Endodermal cell (in vitro differentiated cells): ENCODE data around the gene ALG1. TPM values are rescaled to one million over a fixed set of nuclear protein-coding genes. Genes with fewer than 3 reads are reported as not detected.
"Not testable (repeated sequence)": the region's sequence is repeated elsewhere in the genome, so short reads cannot be mapped to it uniquely, and the experiment has no call there.

Experiments used
- DNase-seq: peaks from one replicate; pipeline ENCODE4 v3.0.0-alpha.2; 2017
- H3K27ac ChIP-seq: 2 replicates; pipeline ENCODE4 v1.5.1; 2013; ENCODE audit warnings: mild to moderate bottlenecking, low read depth, low read length, moderate library complexity
- H3K27me3 ChIP-seq: 2 replicates; pipeline ENCODE4 v1.6.1; 2013; ENCODE audit warnings: mild to moderate bottlenecking, low read length, moderate library complexity; ENCODE audit not compliant: insufficient read depth, control insufficient read depth, poor library complexity, severe bottlenecking
- H3K36me3 ChIP-seq: 2 replicates; pipeline ENCODE4 v1.7.0; 2013; ENCODE audit warnings: mild to moderate bottlenecking, low read length, moderate library complexity; ENCODE audit not compliant: control insufficient read depth, insufficient read depth
- H3K4me1 ChIP-seq: one replicate; pipeline ENCODE4 v1.7.0; 2013; ENCODE audit warnings: low read length; ENCODE audit not compliant: control insufficient read depth, insufficient read depth
- H3K4me3 ChIP-seq: 2 replicates; pipeline ENCODE4 v1.5.1; 2013; ENCODE audit warnings: mild to moderate bottlenecking, low read length, moderate library complexity
- H3K9ac ChIP-seq: 2 replicates; pipeline ENCODE4 v1.6.1; 2013; ENCODE audit warnings: mild to moderate bottlenecking, low read length, moderate library complexity; ENCODE audit not compliant: poor library complexity, severe bottlenecking; ENCODE audit errors: extremely low read depth
- H3K9me3 ChIP-seq: 2 replicates; pipeline ENCODE4 v1.6.1; 2013; ENCODE audit warnings: mild to moderate bottlenecking, low read length, moderate library complexity; ENCODE audit not compliant: control insufficient read depth
- H3K27ac Mint-ChIP-seq: 2 replicates; pipeline ENCODE4 v1.8.0; 2020; ENCODE audit warnings: mixed read lengths
- H3K27me3 Mint-ChIP-seq: 2 replicates; pipeline ENCODE4 v1.8.0; 2021; ENCODE audit warnings: mild to moderate bottlenecking, mixed read lengths; ENCODE audit not compliant: insufficient read depth
- H3K36me3 Mint-ChIP-seq: 2 replicates; pipeline ENCODE4 v1.8.0; 2020; ENCODE audit warnings: low read depth, mixed read lengths
- H3K4me1 Mint-ChIP-seq: 2 replicates; pipeline ENCODE4 v1.8.0; 2020; ENCODE audit warnings: mixed read lengths
- H3K4me3 Mint-ChIP-seq: 2 replicates; pipeline ENCODE4 v1.8.0; 2020; ENCODE audit warnings: mild to moderate bottlenecking, moderate library complexity, mixed read lengths
- H3K9me3 Mint-ChIP-seq: 2 replicates; pipeline ENCODE4 v1.8.0; 2020; ENCODE audit warnings: mild to moderate bottlenecking, mixed read lengths
- WGBS, 2 experiments: methylation state at CpG; one replicate each; pipeline versions ENCODE4 v1.1.5 to v1.1.7; 2013; ENCODE audit warnings: missing lambda C conversion rate in 2 of 2, mixed read lengths in 1 of 2; ENCODE audit not compliant: insufficient coverage in 1 of 2, insufficient read length in 1 of 2; 5-methylcytosine and 5-hydroxymethylcytosine counted together
- total RNA-seq, 2 donors: library from RNA; stranded (reverse); fragmentation: NEBNext Ultra II Directional in 1 of 2; extraction: Animal tissue kit (Norgen Biotek cat#: 25700) in 1 of 2; gene quantifications; 2 replicates in 1 of 2; 3 replicates in 1 of 2; pipeline ENCODE4 v1.2.1, GENCODE V29; 2021
- TF ChIP-seq, protein P1 (sequence below): fragments of 200-600 bp; sonication (generic); conservative IDR thresholded peaks from 2 replicates; pipeline ENCODE4 v1.5.0; 2021; ENCODE audit warnings: antibody characterized with exemption, mild to moderate bottlenecking

ALG1 gene
- total RNA-seq, 2 donors from 2014 or later, result 25.1 to 32.3 TPM

DNA sequence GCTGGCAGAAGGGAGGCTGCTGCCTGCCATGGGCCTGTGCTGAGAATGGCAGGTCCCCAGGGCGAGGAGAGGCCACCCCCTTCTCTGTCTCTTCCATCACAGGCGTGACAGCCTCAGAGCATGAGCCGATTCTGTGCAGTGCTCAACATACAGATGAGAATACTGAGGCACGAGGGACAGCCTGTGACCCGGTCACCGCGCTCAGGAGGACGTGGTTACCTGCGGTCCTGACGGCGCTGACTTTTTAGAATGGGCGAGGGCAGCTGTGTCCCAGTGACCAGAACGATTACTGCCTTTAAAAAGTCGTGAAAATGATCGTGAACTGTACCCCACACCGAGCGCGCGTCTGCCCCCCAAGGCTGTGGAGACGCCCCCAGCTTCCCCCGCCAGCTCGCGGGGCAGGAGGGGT is 25.4 kb downstream of the ALG1 start:
- not testable (repeated sequence) for H3K4me1 Mint-ChIP-seq, H3K27me3 Mint-ChIP-seq, H3K9me3 Mint-ChIP-seq, H3K27me3 ChIP-seq, H3K4me1 ChIP-seq, H3K27ac ChIP-seq, H3K9me3 ChIP-seq, H3K36me3 ChIP-seq, H3K36me3 Mint-ChIP-seq
- Mint-ChIP-seq H3K4me3 (peak overlapping the region; percentile 80), H3K27ac (peak overlapping the region; percentile 87)
- peak; percentile 81 for DNase-seq
- peak overlapping the region; percentile 82 for H3K4me3 ChIP-seq
- WGBS, 2 experiments, result 0% methylated on average over 15 to 23 of the region's 23 CpGs
- TF ChIP-seq, protein P1, sequence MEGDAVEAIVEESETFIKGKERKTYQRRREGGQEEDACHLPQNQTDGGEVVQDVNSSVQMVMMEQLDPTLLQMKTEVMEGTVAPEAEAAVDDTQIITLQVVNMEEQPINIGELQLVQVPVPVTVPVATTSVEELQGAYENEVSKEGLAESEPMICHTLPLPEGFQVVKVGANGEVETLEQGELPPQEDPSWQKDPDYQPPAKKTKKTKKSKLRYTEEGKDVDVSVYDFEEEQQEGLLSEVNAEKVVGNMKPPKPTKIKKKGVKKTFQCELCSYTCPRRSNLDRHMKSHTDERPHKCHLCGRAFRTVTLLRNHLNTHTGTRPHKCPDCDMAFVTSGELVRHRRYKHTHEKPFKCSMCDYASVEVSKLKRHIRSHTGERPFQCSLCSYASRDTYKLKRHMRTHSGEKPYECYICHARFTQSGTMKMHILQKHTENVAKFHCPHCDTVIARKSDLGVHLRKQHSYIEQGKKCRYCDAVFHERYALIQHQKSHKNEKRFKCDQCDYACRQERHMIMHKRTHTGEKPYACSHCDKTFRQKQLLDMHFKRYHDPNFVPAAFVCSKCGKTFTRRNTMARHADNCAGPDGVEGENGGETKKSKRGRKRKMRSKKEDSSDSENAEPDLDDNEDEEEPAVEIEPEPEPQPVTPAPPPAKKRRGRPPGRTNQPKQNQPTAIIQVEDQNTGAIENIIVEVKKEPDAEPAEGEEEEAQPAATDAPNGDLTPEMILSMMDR, result peak; percentile 39
- H3K9ac ChIP-seq, result peak overlapping the region; percentile 41

DNA sequence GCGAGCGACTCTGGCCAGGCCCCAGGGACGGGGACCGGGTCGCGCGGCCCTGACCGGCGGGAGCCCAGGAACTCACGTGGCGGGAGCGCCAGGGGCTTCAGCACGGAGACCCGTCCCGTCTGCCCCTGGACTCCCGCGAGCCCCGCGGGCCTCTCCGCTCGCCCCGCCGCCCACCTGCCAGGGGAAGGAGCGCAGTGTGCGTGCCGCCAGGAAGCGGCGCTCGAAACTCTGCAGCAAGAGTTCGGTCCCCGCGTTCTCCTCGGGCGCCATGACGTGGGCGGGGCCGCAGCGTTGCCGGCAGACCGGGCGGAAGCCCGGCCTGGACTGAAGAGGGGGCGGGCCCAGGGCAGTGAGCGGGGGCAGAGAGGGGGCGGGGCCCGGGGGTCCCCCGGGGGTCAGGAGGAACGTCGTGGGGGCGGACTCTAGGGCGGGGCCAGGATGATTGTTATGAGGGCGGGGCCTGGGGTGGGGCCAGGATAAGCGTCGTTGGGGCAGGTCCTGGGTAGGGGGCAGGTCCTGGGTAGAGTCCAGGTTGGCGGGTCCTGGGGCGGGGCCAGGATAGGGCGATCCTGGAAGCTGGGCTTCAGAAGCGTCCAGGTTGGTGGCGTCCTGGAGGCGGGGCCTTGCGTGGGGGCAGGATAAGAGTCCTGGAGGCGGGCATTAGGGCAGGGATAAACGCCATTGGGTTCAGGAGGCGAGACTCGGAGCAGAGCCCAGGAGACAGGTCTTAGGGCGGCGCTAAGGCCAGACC is 26.0 kb downstream of the ALG1 start, which contains the start of gene EEF2KMT:
EEF2KMT (minus strand) TSS at position 326 of the 751 bp plus-strand sequence; CDS start at position 270, 56 bp downstream.
- H3K9me3 Mint-ChIP-seq, H3K36me3 Mint-ChIP-seq, H3K4me1 Mint-ChIP-seq, H3K9me3 ChIP-seq, H3K4me1 ChIP-seq, H3K27ac ChIP-seq, H3K27me3 ChIP-seq, H3K36me3 ChIP-seq, H3K27me3 Mint-ChIP-seq: not testable (repeated sequence)
- DNase-seq, result peak; percentile 99
- WGBS, 2 experiments, result 0% methylated on average over 14 to 67 of the region's 67 CpGs
- Mint-ChIP-seq H3K4me3 (peak within 1 kb of the TSS; percentile 80), H3K27ac (peak within 1 kb of the TSS; percentile 92)
- Histone ChIP-seq H3K4me3 (peak within 1 kb of the TSS; percentile 82), H3K9ac (peak within 1 kb of the TSS; percentile 41)

DNA sequence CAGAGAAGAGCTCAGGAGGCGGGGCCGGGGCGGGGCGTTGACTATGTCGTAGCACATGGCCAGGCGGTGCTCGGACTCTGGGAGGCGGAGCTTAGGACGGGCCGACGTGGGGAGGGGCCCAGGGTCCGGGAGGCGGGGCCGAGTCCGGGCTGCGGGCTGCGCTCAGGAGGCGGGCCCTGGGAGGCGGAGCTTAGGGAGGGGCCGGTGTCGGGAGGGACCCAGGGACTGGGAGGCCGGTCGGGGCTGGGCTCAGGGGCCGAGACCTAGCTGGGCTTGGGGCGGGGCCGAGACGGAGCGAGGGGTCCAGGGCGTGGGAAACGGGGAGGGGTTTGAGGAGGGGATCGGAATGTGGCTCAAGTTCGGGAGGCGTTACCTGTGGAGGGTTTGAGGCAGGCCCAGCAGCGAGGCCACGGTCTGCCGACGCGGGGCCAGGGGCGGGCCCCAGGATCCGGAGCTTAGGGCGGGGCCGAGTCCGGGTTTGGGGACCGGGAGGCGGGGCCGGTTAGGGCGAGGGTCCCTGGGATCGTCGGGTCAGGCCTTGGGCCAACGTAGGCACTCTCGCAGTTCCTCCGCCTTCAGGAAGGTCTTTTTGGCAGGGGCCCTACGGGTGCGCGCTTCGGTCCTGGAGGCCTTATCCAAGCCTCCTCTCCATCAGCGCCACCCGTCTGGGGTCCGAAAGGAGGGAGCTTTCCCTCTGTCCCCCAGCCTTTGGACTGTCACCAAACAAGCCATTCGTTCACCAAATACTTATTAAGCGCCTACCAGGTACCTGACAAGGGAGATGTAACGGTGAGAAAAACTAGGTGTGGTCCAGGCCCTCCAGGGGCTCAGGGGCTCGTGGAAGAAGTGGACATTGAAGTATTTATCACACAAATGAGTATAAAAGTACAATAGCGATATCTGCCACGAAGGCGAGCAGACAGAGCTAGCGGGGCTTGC is 26.8 kb downstream of the ALG1 start:
- not testable (repeated sequence) for H3K9me3 Mint-ChIP-seq, H3K36me3 ChIP-seq, H3K27me3 Mint-ChIP-seq, H3K4me1 ChIP-seq, H3K4me1 Mint-ChIP-seq, H3K27me3 ChIP-seq, H3K9me3 ChIP-seq, H3K27ac ChIP-seq, H3K9ac ChIP-seq, H3K36me3 Mint-ChIP-seq
- WGBS, 2 experiments, result 0 to 1% methylated on average over 9 to 39 of the region's 67 CpGs
- peak overlapping the region; percentile 80 for H3K4me3 Mint-ChIP-seq
- H3K27ac Mint-ChIP-seq, result peak overlapping the region; percentile 92
- peak overlapping the region; percentile 78 for H3K4me3 ChIP-seq
- peak; percentile 97 for DNase-seq

DNA sequence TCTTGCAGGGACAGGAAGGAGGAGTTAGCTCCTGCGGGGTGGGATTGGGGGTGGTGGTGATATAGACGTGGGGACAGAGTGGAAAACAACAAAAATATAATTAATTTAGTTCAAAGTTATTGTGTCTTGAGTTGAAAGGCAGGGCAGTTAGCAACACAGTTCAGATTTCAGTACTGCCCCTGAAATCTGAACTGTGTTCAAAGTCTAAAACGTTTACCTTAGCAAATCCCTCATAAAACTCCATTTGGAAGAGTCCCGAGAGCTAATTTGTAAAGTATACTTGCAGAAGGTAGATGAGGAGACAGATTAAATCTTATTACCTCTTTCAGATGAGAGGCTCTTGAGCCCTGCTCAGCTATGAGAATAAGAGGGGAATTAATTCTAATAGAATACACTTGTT is 27.5 kb downstream of the ALG1 start:
- H3K27ac ChIP-seq, H3K4me1 Mint-ChIP-seq, H3K27me3 Mint-ChIP-seq, H3K4me1 ChIP-seq, H3K27me3 ChIP-seq, H3K9ac ChIP-seq, DNase-seq, H3K36me3 Mint-ChIP-seq, H3K27ac Mint-ChIP-seq, H3K9me3 Mint-ChIP-seq, H3K36me3 ChIP-seq, H3K9me3 ChIP-seq: not testable (repeated sequence)
- no CpG with 5 or more reads among the region's 4 CpGs for WGBS, 2 experiments
- peak overlapping the region; percentile 80 for H3K4me3 Mint-ChIP-seq
- H3K4me3 ChIP-seq, result peak overlapping the region; percentile 78

DNA sequence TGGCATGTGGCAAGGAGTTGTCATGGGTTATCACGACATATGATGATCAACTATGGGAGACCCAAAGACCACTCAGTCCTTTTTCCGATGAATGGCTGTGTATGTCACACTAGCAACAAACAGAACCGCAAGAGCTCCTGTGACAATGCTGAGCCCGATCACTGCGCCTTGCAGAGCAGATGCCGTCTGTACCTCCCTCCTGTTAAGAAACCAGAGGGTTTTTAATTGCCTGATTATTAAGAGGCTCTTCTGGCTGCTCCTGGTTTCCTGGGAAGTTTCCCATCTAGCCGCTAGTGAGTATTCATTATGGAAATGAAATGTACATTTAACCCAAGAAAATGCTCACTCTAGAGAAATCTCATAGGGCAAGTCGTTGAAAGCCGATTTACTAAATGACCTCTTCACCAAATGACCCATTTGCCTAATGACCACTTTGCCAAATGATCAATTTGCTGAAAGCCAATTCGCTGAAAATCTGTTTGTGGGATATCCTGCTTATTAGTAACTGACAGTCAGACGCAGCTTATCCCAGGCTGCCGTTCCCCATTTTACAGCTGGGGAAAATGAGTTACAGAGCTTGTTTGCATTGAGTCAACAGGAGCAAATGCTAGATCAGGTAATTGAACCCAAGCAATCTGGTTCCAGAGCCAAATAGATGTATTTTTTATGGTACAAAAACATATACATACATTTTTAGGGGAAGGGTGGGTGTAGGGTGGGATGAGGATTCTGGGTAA is 31.8 kb downstream of the ALG1 start:
- WGBS, 2 experiments, result 97 to 99% methylated on average over 7 to 9 of the region's 12 CpGs
- H3K27me3 Mint-ChIP-seq, H3K36me3 Mint-ChIP-seq, H3K27ac Mint-ChIP-seq, H3K36me3 ChIP-seq, H3K9me3 Mint-ChIP-seq, H3K9me3 ChIP-seq, H3K9ac ChIP-seq, H3K27ac ChIP-seq, H3K4me1 ChIP-seq, H3K4me1 Mint-ChIP-seq, H3K4me3 ChIP-seq, H3K4me3 Mint-ChIP-seq, DNase-seq, H3K27me3 ChIP-seq: not testable (repeated sequence)

DNA sequence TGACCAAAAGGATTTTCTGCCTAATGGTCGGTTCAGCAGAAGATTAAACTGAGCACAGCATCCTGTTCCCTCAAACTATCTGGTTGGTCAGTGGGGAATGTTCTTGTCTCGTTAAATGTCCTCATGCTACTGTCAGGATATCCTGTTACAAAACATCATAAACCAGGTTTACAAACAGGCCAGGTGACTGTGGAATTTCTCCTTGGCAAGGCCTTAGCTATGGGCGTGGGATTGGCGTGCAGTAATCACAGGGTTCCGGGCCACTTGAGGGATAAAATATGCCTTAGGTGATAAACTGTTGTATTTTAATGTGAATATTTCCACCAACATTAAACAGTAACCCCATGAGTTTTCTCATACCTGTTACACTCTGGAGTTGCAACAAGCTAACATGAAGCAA is 33.4 kb downstream of the ALG1 start:
- not testable (repeated sequence) for H3K27ac ChIP-seq, H3K9me3 Mint-ChIP-seq, H3K4me1 Mint-ChIP-seq, H3K9me3 ChIP-seq, DNase-seq, H3K27me3 ChIP-seq, H3K27ac Mint-ChIP-seq, H3K4me1 ChIP-seq, H3K36me3 Mint-ChIP-seq, H3K4me3 Mint-ChIP-seq, H3K36me3 ChIP-seq, H3K27me3 Mint-ChIP-seq, H3K4me3 ChIP-seq, H3K9ac ChIP-seq
- 93% methylated on average over 3 of the region's 5 CpGs; no CpG with 5 or more reads in 1 of the 2 experiments for WGBS, 2 experiments
